PC-3 (cell line): ENCODE measurements around the gene NUPR1. TPM values are rescaled to one million over a fixed set of nuclear protein-coding genes. Genes with fewer than 3 reads are reported as not detected.
A peak's percentile ranks its signal among the peaks of the same experiment; 100 is the strongest.

Source experiments
- ATAC-seq: fragments of 200-7000 bp; cut with Tn5 transposase; 2 replicates; pipeline ENCODE4 v1.9.1; 2020; ENCODE audit warnings: mild to moderate bottlenecking, moderate library complexity
- BruUV-seq: library from RNA; stranded (reverse); fragments of 400-500 nt; replicated peaks from 2 replicates; lab custom pipeline; 2021; lab: Mats Ljungman, UMichigan
- CTCF ChIA-PET: fragments of 300-600 bp; sonication (Branson Sonifier 250); formaldehyde crosslinking; loops from one replicate; lab custom pipeline; 2022; ENCODE audit warnings: antibody characterized with exemption; lab: Charles Lee
- POLR2A ChIA-PET: fragments of 300-600 bp; sonication (Branson Sonifier 250); formaldehyde crosslinking; loops from one replicate; lab custom pipeline; 2022; ENCODE audit warnings: antibody characterized with exemption; ENCODE audit not compliant: unreplicated experiment; lab: Charles Lee
- DNase-seq: peaks from one replicate; pipeline ENCODE4 v3.0.0-alpha.2; 2015
- H2AFZ ChIP-seq: fragments of 300-600 bp; sonication (generic); 2 replicates; pipeline ENCODE4 v1.6.0; 2016; ENCODE audit warnings: antibody characterized with exemption, low read length
- H3F3A ChIP-seq: fragments of 300-600 bp; sonication (generic); one replicate; pipeline ENCODE4 v1.6.0; 2017; ENCODE audit warnings: antibody characterized with exemption, low read length, control low read depth, mild to moderate bottlenecking; ENCODE audit not compliant: unreplicated experiment
- H3K27ac ChIP-seq: fragments of 300-600 bp; sonication (generic); 2 replicates; pipeline ENCODE4 v1.5.1; 2016; ENCODE audit warnings: mild to moderate bottlenecking, low read length
- H3K27me3 ChIP-seq: fragments of 300-600 bp; sonication (generic); 2 replicates; pipeline ENCODE4 v1.6.1; 2016; ENCODE audit warnings: low read length, mixed read lengths
- H3K36me3 ChIP-seq: fragments of 300-600 bp; sonication (generic); 2 replicates; pipeline ENCODE4 v1.6.1; 2016; ENCODE audit warnings: low read depth, mixed run types, low read length, mixed read lengths
- H3K4me1 ChIP-seq: fragments of 300-600 bp; sonication (generic); 2 replicates; pipeline ENCODE4 v1.5.1; 2016; ENCODE audit warnings: low read length; ENCODE audit not compliant: insufficient read depth
- H3K4me2 ChIP-seq: fragments of 300-600 bp; sonication (generic); 2 replicates; pipeline ENCODE4 v1.6.0; 2016; ENCODE audit warnings: low read length
- H3K4me3 ChIP-seq: fragments of 300-600 bp; sonication (generic); 2 replicates; pipeline ENCODE4 v1.5.1; 2016; ENCODE audit warnings: mild to moderate bottlenecking, low read length, mixed read lengths
- H3K79me2 ChIP-seq: fragments of 300-600 bp; sonication (generic); 2 replicates; pipeline ENCODE4 v1.6.1; 2017; ENCODE audit warnings: low read length, mixed read lengths
- H3K9ac ChIP-seq: fragments of 300-600 bp; sonication (generic); 2 replicates; pipeline ENCODE4 v1.6.0; 2016; ENCODE audit warnings: mild to moderate bottlenecking, low read length
- H3K9me2 ChIP-seq: fragments of 300-600 bp; sonication (generic); replicated peaks from 2 replicates; pipeline ENCODE4 v1.6.1; 2016; ENCODE audit warnings: mixed run types, low read length, mixed read lengths
- H3K9me3 ChIP-seq: fragments of 300-600 bp; sonication (generic); 2 replicates; pipeline ENCODE4 v1.6.1; 2016; ENCODE audit warnings: low read length, mixed read lengths
- H4K20me1 ChIP-seq: fragments of 300-600 bp; sonication (generic); 2 replicates; pipeline ENCODE4 v1.6.1; 2016; ENCODE audit warnings: low read length, mixed read lengths
- EZH2 ChIP-seq: fragments of 300-600 bp; sonication (generic); IDR thresholded peaks from one replicate; pipeline ENCODE4 v1.6.1; 2017; ENCODE audit warnings: antibody characterized with exemption, mild to moderate bottlenecking, low read length; ENCODE audit not compliant: unreplicated experiment
- EZH2phosphoT487 ChIP-seq: fragments of 300-600 bp; sonication (generic); IDR thresholded peaks from 2 replicates; pipeline ENCODE4 v1.6.1; 2018; ENCODE audit warnings: mild to moderate bottlenecking, antibody characterized with exemption, low read length, borderline replicate concordance
- intact Hi-C: fragments of 100-400 bp; cut with micrococcal nuclease; formaldehyde crosslinking; loops from 2 replicates; pipeline ENCODE4 v1.9.0; 2023
- total RNA-seq: library from RNA; depleted of rRNA; stranded (reverse); fragments of >200 nt; gene quantifications from 2 replicates; pipeline ENCODE4 v1.2.3, GENCODE V29; 2014
- TF ChIP-seq, protein P1 (sequence below): fragments of 300-600 bp; sonication (generic); conservative IDR thresholded peaks from 2 replicates; pipeline ENCODE4 v1.5.1; 2017; ENCODE audit warnings: antibody characterized with exemption, low read depth, mild to moderate bottlenecking, low read length

Gene NUPR1
- total RNA-seq, 1 experiment from 2014 or later, result 16.5 TPM

DNA sequence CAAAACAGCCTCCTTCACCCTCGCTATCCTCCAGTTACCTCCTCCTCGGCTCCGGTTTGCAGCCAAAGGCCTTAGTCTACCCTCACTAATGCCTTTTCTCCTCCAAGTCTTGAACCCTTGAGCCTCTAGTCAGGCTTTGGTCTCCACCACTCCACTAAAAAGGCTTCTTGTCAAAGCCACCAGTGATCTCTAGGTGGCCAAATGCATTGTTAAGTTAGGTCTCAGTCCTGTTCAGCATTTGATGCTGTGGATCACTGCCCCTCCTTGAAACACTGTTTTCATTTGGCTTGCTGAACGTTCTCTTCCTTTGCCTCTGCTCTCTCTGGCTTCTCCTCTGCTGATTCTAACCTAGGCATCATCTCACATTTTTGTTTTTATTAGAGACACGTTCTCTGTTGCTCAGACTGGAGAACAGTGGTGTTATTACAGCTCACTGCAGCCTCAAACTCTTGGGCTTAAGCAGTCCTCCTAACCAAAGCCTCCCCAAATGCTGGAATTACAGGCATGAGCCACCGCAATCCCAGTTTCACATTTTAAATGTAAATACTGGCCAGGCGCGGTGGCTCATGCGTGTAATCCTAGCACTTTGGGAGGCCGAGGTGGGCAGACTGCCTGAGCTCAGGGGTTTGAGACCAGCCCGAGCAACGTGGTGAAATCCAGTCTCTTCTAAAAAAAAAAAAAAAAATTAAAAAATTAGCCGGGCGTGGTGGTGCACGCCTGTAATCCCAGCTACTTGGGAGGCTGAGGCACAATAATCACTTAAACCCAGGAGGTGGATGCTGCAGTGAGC, 16.1 kb upstream of the NUPR1 start:
- TSS peak; percentile 64 for BruUV-seq
- no peaks in the 10 kb centered on the region for H3K27me3 ChIP-seq
- H3K9ac ChIP-seq, result peak overlapping the region; percentile 37
- no peaks in the 10 kb centered on the region for H4K20me1 ChIP-seq
- CTCF ChIA-PET, result no interaction called here
- peak; percentile 7; the same call in 1 of the 2 replicates for ATAC-seq
- TF ChIP-seq EZH2, result no peak
- no peaks in the 10 kb centered on the region for H3K9me2 ChIP-seq
- peaks cover 6% of the 10 kb centered on the region; the same call in 1 of the 2 replicates for H3K4me1 ChIP-seq
- intact Hi-C loops, result no loop called here
- H3F3A ChIP-seq, result no peaks in the 10 kb centered on the region
- POLR2A ChIA-PET, result no interaction called here
- no peak for DNase-seq
- peaks cover 12% of the 10 kb centered on the region for H3K79me2 ChIP-seq
- no peak overlapping the region for H3K27ac ChIP-seq
- H3K36me3 ChIP-seq, result no peaks in the 10 kb centered on the region
- peak overlapping the region; percentile 84 for H3K4me2 ChIP-seq
- H2AFZ ChIP-seq, result peak overlapping the region; percentile 52
- no peaks in the 10 kb centered on the region for H3K9me3 ChIP-seq
- peak overlapping the region; percentile 67 for H3K4me3 ChIP-seq

DNA sequence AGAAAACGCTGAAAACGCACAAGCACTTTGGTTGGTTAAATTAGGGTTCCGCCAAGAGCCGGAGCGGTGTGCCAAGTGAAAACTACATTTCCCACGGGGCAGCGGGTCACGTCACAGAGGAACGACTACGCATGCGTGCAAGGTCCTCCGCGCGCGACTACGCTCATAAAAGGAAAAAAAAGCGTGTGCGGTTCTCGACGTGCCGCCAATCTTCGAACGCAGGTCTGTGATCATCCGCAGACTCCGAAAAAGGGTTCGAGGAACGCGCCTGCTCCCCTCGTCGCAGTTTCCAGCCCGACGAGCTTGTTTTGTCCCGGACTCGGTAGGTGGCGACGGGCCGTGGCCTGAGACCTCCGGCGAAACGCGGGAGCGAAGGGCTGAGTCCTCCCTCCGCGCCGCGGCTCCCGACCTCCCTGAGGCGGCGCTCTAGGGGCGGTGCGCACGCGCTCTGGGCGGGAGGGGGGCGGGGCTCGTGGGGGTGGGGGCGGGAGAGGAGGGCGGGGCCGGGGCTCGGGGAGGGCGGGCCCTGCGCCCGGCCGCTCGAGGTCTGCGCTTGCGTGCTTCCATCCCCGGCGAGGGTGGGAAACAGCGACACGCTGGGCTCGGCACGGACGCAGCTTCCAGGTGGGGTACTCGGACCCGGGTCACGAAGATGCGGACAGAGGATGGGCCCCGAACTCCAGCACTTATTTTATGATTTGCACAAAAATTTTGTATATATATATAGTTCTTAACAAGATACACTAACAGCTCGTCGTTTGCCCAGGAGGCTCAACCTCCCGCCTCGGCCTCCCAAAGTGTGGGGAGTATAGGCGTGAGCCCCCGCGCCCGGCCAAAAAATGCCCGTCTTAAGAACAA, 15.2 kb upstream of the NUPR1 start, which contains the start of gene SGF29:
Gene SGF29, plus strand, starts transcription at position 145 of the 858 bp plus-strand sequence. CDS start 27,150 bp downstream, outside the sequence.
- Histone ChIP-seq H3K4me3 (peak within 1 kb of the TSS; percentile 73), H3K27me3 (no peaks in the 10 kb centered on the region), H3K36me3 (no peaks in the 10 kb centered on the region), H3F3A (no peaks in the 10 kb centered on the region), H3K9me2 (no peaks in the 10 kb centered on the region), H3K4me2 (peak within 1 kb of the TSS; percentile 90), H3K4me1 (peaks cover 6% of the 10 kb centered on the region; the same call in 1 of the 2 replicates), H2AFZ (peak within 1 kb of the TSS; percentile 87), H3K27ac (peak within 1 kb of the TSS; percentile 81), H3K79me2 (peaks cover 12% of the 10 kb centered on the region), H3K9me3 (no peaks in the 10 kb centered on the region), H4K20me1 (no peaks in the 10 kb centered on the region), H3K9ac (peak within 1 kb of the TSS; percentile 91)
- TSS peak; percentile 99 for BruUV-seq
- CTCF ChIA-PET, result no interaction called here
- POLR2A ChIA-PET, result no interaction called here
- intact Hi-C loops, result no loop called here
- DNase-seq, result peak; percentile 80
- TF ChIP-seq, protein P1, sequence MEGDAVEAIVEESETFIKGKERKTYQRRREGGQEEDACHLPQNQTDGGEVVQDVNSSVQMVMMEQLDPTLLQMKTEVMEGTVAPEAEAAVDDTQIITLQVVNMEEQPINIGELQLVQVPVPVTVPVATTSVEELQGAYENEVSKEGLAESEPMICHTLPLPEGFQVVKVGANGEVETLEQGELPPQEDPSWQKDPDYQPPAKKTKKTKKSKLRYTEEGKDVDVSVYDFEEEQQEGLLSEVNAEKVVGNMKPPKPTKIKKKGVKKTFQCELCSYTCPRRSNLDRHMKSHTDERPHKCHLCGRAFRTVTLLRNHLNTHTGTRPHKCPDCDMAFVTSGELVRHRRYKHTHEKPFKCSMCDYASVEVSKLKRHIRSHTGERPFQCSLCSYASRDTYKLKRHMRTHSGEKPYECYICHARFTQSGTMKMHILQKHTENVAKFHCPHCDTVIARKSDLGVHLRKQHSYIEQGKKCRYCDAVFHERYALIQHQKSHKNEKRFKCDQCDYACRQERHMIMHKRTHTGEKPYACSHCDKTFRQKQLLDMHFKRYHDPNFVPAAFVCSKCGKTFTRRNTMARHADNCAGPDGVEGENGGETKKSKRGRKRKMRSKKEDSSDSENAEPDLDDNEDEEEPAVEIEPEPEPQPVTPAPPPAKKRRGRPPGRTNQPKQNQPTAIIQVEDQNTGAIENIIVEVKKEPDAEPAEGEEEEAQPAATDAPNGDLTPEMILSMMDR, result 0 out of 2 replicates have a peak, but pooled peaks have one; percentile 12
- no peak for TF ChIP-seq EZH2phosphoT487
- peak; percentile 85 for ATAC-seq

DNA sequence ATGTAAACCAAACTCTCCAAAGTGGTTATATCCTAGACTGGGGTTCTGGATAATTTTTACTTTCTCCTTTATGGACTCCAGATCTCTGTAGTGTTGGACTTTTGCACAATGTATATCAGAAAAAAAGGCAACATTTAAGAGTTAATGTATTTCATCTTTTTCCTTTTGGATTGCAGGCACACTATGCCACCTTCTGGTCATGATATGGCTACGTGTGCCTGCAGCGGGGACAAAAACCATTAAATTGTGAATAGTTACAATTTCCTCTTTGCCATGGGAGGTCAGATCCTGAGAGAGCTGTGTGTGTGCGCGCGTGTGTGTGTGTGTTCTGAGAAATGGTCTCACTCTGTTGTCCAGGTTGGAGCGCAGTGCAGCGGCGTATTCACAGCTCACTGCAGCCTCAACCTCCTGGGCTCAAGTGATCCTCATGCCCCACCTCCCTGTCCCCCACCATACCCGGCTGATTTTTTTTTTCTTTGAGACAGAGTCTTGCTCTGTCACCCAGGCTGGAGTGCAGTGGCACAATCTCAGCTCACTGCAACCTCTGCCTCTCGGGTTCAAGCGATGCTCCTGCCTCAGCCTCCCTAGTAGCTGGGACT, 10.6 kb upstream of the NUPR1 start:
- BruUV-seq, result no TSS peak
- no peaks in the 10 kb centered on the region for H3K9me3 ChIP-seq
- H3K4me3 ChIP-seq, result no peak overlapping the region
- H3K27ac ChIP-seq, result no peak overlapping the region
- H3K4me1 ChIP-seq, result 0 out of 2 replicates have a peak, but pooled peaks cover under 1% of the 10 kb centered on the region
- H3K27me3 ChIP-seq, result no peaks in the 10 kb centered on the region
- H4K20me1 ChIP-seq, result no peaks in the 10 kb centered on the region
- peak overlapping the region; percentile 56; the same call in 1 of the 2 replicates for H2AFZ ChIP-seq
- TF ChIP-seq, protein P1, result peak; percentile 74
- no peak for TF ChIP-seq EZH2
- CTCF ChIA-PET, result interaction anchor here (0.7 kb wide), 1 partner anchor 26 kb away, joined by 5 read pairs; no protein-coding TSS in a partner anchor
- intact Hi-C loops, result loop anchor here (2.0 kb wide), 1 partner anchor 57 kb away; the partner anchor contains the start of gene CLN3
- no peak overlapping the region for H3K4me2 ChIP-seq
- H3K9ac ChIP-seq, result no peak overlapping the region
- H3F3A ChIP-seq, result no peaks in the 10 kb centered on the region
- DNase-seq, result peak; percentile 58
- peak; percentile 33; the same call in 1 of the 2 replicates for ATAC-seq
- H3K79me2 ChIP-seq, result 0 out of 2 replicates have a peak, but pooled peaks cover under 1% of the 10 kb centered on the region
- H3K9me2 ChIP-seq, result no peaks in the 10 kb centered on the region
- no peaks in the 10 kb centered on the region for H3K36me3 ChIP-seq
- POLR2A ChIA-PET, result no interaction called here
